SU-DHL-6 (cell line): ENCODE data around the gene KDM4E.
"Not testable (repeated sequence)": the region's sequence is repeated elsewhere in the genome, so short reads cannot be mapped to it uniquely, and the experiment has no call there.

ENCODE experiments used
- CTCF ChIP-seq: fragments of 200-600 bp; sonication (generic); IDR thresholded peaks from one replicate; pipeline ENCODE4 v1.5.1; 2017; ENCODE audit warnings: antibody characterized with exemption, mild to moderate bottlenecking, low read length, moderate library complexity; ENCODE audit not compliant: insufficient read depth, poor library complexity, severe bottlenecking
- EZH2phosphoT487 ChIP-seq: fragments of 200-600 bp; sonication (generic), shearing (Covaris generic); conservative IDR thresholded peaks from 2 replicates; pipeline ENCODE4 v1.6.1; 2018; ENCODE audit warnings: mild to moderate bottlenecking, antibody characterized with exemption, low read length, moderate library complexity, mixed read lengths

GRCh38 chr11:95049122-95049521 lies 24.1 kb downstream of the KDM4E start, which contains the start of gene KDM4F:
- not testable (repeated sequence) for TF ChIP-seq CTCF, EZH2phosphoT487
